Stimulated activated CD4-positive, alpha-beta T cell treated with anti-CD3 and anti-CD28 coated beads, Interleukin-4, amount 100 ng/mL, for 48 hours (primary cell): ENCODE results near the gene LMAN2L.

Experiments
- DNase-seq, 2 donors: peaks; one replicate each; pipeline ENCODE4 v3.0.0-alpha.2; 2020; ENCODE audit warnings: low read depth in 2 of 2

The LMAN2L gene

GRCh38 chr2:96760036-96760985, 20.4 kb upstream of the LMAN2L start, which contains the start of gene CNNM4:
Gene CNNM4 (plus strand): TSS chr2:96760902. CDS start chr2:96761000, 98 bp downstream.
- peak; percentile 85 to 92 for DNase-seq

DNA sequence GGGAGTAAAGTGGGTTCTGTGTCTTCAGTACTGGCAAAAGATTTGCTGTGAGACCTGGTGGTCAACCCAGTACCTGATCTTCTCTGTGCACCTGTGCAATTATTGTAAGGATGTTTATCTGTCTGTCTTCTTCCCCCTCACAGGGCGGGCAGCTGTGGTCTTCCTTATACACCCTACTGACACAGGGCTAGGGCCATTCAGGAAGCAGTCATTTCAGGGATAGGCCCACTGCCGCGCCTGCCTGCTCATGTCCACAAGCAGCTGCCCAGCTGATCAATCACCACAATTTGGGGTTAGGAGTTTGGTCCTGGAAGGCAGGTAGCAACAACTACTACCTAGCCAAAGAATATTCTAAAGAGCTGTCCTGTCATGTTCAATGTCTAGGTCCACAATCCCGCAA, 19.7 kb upstream of the LMAN2L start:
- DNase-seq, result no peak

- no peak for DNase-seq
These were observed 19.1 kb upstream of the LMAN2L start for GRCh38 chr2:96758987-96759386.

- no peak for DNase-seq
These were observed 17.6 kb upstream of the LMAN2L start for GRCh38 chr2:96757477-96757860.

DNA sequence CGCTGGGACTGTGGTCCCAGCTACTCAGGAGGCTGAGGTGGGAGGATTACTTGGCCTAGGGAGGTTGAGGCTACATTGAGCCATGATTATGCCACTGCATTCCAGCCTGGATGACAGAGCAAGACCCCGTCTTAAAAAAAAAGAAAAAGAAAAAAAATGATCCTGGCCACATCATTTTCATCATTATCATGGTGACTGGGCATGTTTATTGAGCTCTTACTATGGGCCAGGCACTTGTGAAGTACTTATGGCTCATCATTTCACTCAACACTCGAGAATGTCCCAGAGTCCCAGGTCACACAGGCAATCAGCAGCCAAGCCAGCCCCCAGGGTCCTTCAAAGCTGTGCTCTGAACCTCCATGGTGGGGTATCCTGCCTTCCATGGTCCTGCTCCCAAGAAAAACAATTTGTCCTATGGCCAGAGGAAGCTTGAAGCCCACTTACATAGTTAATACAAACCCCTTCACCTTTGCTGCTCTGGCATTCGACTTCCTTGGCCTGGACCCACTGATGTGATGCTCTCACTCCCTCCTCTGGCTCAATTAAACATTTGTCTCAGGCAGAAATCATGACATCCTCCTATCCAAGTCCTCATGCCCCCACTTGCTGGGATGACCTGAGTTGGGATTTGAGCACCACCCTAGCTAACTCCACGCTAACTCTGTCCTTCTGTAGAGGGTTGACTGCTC, 17.1 kb upstream of the LMAN2L start:
- no peak for DNase-seq

GRCh38 chr2:96754317-96754716, 14.5 kb upstream of the LMAN2L start:
- DNase-seq, result no peak

DNA sequence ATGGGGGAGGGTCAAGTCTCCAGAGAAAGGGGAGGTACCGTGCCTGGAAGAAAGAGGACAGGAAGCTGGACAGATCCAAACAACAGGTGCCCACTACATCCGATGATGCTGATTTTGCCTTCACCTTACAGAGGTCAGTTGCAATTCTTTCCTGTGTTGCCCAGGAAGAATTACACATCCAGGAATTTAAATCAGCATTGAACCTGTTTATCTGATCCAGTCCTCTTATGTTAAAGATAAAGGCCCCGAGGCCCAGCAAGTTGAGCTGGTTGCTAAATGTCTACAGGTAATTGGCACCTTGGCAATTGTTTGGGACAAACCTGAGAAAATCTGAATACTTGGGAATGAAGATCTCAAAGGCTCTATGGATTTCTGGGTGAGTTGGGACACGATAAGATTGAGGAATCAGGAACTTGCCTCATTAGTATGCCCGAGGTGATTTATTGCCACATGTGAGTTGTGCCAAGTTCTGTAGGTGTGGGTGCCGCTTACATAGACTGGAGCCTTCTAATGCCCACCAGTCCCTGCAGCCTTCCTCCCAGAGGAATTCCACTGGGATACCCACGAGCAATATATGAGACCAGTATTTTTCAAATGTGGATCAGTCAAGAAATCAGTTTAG, 13.9 kb upstream of the LMAN2L start:
- DNase-seq, result no peak

DNA sequence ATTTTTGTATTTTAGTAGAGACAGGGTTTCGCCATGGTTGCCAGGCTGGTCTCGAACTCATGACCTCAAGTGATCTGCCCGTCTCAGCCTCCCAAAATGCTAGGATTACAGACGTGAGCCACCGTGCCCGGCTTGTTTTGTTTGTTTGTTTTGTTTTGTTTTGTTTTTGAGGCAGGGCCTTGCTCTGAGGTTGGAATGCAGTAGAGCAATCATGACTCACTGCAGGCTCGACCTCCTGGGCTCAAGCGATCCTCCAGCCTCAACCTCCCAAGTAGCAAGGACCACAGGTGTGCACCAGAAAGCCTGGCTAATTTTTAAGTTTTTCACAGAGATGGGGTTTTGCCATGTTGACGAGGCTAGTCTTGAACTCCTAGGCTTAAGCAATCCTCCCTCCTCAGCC, 11.9 kb upstream of the LMAN2L start:
- DNase-seq, result no peak

- no peak for DNase-seq
These were observed 7.3 kb upstream of the LMAN2L start for GRCh38 chr2:96747061-96747617.

- DNase-seq, result no peak
These were observed 710 bp downstream of the LMAN2L start for GRCh38 chr2:96739076-96739632.

DNA sequence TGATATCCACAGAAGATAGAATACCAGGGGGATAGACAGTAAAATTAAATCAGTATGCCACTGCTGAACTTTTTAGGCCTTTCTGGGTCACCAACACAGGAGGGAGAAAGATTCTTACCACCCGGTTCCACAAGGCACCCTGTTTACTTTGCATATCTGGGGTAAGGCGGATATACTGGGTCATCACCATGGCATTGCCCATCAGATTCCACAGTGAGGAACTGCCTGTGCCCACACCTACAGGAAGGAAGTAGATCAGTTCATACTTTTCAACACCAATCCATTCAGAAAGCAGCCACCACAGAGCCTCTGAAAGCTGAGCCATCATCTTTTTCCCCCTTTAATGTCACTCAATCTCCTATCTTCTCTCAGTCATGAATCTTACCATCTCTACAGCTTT, 2.0 kb downstream of the LMAN2L start:
- DNase-seq, result no peak

- DNase-seq, result no peak
These were observed 2.6 kb downstream of the LMAN2L start for GRCh38 chr2:96737251-96737650.

DNA sequence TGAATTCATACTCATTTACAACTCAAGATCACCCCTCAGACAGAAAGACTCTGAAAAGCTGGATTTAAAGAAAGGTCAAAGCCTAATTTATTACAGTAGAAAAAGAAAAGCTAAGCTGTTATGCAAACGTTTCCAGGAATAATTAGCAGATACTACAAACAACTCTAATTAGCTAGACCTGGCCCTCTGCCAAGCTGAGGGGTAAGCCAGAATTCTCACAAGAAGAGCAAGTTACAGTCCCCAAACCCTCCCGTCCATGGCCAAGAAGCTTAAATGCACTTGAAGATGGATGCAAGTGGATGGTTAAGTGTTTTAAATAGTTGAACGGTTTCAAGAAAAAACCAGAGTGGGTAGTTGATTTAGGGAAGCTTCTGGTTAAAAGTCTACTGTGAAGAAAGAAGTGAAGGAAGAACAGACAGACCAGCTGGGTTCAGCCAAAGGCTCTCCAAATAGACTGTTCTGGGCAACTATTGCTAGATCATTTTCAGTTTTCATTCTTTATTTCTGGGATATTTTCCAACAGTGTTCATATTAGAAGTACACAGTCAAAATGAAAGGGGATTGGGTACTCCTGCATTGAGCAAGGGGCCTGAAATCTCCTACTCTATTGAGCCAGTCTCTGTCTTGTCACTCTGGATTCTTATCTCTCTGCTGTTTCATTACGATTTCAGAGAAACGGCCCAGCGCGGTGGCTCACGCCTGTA, 4.8 kb downstream of the LMAN2L start:
- DNase-seq, result no peak

GRCh38 chr2:96733931-96734330, 5.9 kb downstream of the LMAN2L start:
- no peak for DNase-seq

DNA sequence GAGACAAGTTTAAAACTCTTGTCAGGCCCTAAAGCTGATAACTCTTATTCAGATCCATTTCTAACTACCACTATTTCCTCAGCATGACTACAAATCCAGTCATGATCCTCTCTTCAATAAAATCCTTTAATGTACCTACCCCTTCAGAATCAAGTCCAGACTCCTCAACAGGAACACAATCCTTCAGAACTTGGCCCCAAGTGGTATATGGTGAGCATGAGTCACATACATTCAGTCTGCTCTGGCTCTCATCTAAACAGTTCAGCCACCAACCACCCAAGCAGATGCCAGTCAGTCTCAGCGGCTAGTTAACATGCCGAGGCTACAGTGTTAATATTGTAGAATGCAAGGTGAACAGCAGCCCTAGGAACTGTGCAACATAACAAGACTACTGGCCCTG, 9.7 kb downstream of the LMAN2L start:
- DNase-seq, result no peak

DNA sequence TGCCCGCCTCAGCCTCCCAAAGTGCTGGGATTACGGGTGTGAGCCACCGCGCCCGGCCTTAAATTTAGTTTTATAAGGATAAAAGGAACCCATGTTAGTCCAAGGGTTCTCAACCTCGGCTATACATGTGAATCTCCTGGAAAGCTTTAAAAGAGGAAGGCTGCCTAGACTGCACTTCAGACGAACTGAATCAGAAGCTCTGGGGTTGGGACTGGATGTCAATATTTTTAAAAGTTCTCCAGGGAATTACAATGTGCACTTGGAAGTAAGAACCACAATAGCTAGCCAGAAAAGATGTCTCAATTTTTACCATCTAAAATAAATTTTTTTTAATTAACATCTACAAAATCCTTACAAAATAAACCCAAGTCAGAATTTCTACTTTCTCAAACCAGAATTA, 10.1 kb downstream of the LMAN2L start:
- DNase-seq, result no peak

- no peak for DNase-seq
These were observed 12.4 kb downstream of the LMAN2L start for GRCh38 chr2:96727431-96727830.

- DNase-seq, result no peak
These were observed 13.7 kb downstream of the LMAN2L start for GRCh38 chr2:96726131-96726530.

GRCh38 chr2:96716388-96716787, 23.5 kb downstream of the LMAN2L start:
- DNase-seq, result no peak

- DNase-seq, result no peak
These were observed 24.2 kb downstream of the LMAN2L start for GRCh38 chr2:96715658-96716057.

GRCh38 chr2:96710985-96711384, 28.9 kb downstream of the LMAN2L start:
- DNase-seq, result no peak
